Activated CD4-positive, alpha-beta T cell treated with anti-CD3 and anti-CD28 coated beads for 36 hours (primary cell): ENCODE results near the gene WFDC2. TPM values are rescaled to one million over a fixed set of nuclear protein-coding genes. Genes with fewer than 3 reads are reported as not detected.

Experiments
- ATAC-seq: fragments of 200-7000 bp; cut with Tn5 transposase; one replicate; pipeline ENCODE4 v1.10.0; 2021; ENCODE audit warnings: mild to moderate bottlenecking, moderate library complexity
- CTCF ChIA-PET: fragments of 350-600 bp; sonication (Branson Sonifier 250); formaldehyde crosslinking; loops from one replicate; lab custom pipeline; 2021; ENCODE audit warnings: antibody characterized with exemption; lab: Charles Lee
- POLR2A ChIA-PET: fragments of 350-600 bp; sonication (Branson Sonifier 250); formaldehyde crosslinking; loops from one replicate; lab custom pipeline; 2021; ENCODE audit warnings: antibody characterized with exemption, inconsistent platforms; lab: Charles Lee
- DNase-seq: peaks from one replicate; pipeline ENCODE4 v3.0.0-alpha.2; 2020
- H3K27ac Mint-ChIP-seq: one replicate; pipeline ENCODE4 v1.8.0; 2021; ENCODE audit warnings: mixed read lengths
- H3K27me3 Mint-ChIP-seq: one replicate; pipeline ENCODE4 v1.8.0; 2021; ENCODE audit warnings: mixed read lengths
- H3K36me3 Mint-ChIP-seq: one replicate; pipeline ENCODE4 v1.8.0; 2021; ENCODE audit warnings: low read depth, mixed read lengths
- H3K4me1 Mint-ChIP-seq: one replicate; pipeline ENCODE4 v1.8.0; 2021; ENCODE audit warnings: mixed read lengths
- H3K4me3 Mint-ChIP-seq: one replicate; pipeline ENCODE4 v1.8.0; 2021; ENCODE audit warnings: mild to moderate bottlenecking, moderate library complexity, mixed read lengths
- H3K9me3 Mint-ChIP-seq: one replicate; pipeline ENCODE4 v1.8.0; 2021; ENCODE audit warnings: low read depth, mixed read lengths
- intact Hi-C, 2 experiments: fragments of 100-400 bp; cut with DNase I in 1 of 2; cut with micrococcal nuclease in 1 of 2; formaldehyde crosslinking; loops; one replicate each; pipeline versions ENCODE4 v1.14.2 to v1.15.1; 2022 to 2024; cut with DNase I, micrococcal nuclease
- microRNA-seq: library from miRNA; unstranded; fragments of <30 nt; microRNA quantifications from one replicate; pipeline ENCODE4 v1.2.0, GENCODE V29; 2021; ENCODE audit warnings: borderline replicate concordance
- total RNA-seq, 2 experiments: library from RNA; stranded (reverse); gene quantifications; one replicate each; pipeline ENCODE4 v1.2.3, GENCODE V29; 2021

WFDC2 gene
- total RNA-seq, 2 experiments from 2014 or later, result 0.56 to 0.66 TPM

- Mint-ChIP-seq H3K9me3 (no peaks in the 10 kb centered on the region), H3K27ac (no peak overlapping the region), H3K27me3 (peaks cover 27% of the 10 kb centered on the region), H3K4me3 (no peak overlapping the region), H3K36me3 (no peaks in the 10 kb centered on the region), H3K4me1 (no peaks in the 10 kb centered on the region)
- ATAC-seq (no peak), DNase-seq (no peak)
- ChIA-PET CTCF (interaction anchor here (0.8 to 2.0 kb wide), 2 partner anchors 199 to 253 kb away, joined by 3 to 4 read pairs; no protein-coding TSS in a partner anchor), POLR2A (no interaction called here)
- intact Hi-C loops, result no loop called here
Measured at GRCh38 chr20:45518282-45518681, 48.7 kb downstream of the WFDC2 start.

GRCh38 chr20:45523821-45524220 is 54.3 kb downstream of the WFDC2 start:
- ATAC-seq (no peak), DNase-seq (no peak)
- ChIA-PET CTCF (interaction anchor here (1.3 kb wide), 1 partner anchor 247 kb away, joined by 5 read pairs; no protein-coding TSS in a partner anchor), POLR2A (no interaction called here)
- H3K27me3 Mint-ChIP-seq, result peaks cover 34% of the 10 kb centered on the region
- H3K4me3 Mint-ChIP-seq, result no peak overlapping the region
- no peak overlapping the region for H3K27ac Mint-ChIP-seq
- intact Hi-C loops, result no loop called here
- H3K9me3 Mint-ChIP-seq, result no peaks in the 10 kb centered on the region
- H3K4me1 Mint-ChIP-seq, result no peaks in the 10 kb centered on the region
- no peaks in the 10 kb centered on the region for H3K36me3 Mint-ChIP-seq

GRCh38 chr20:45527294-45527693 is 57.7 kb downstream of the WFDC2 start:
- intact Hi-C loops, result no loop called here
- Mint-ChIP-seq H3K9me3 (no peaks in the 10 kb centered on the region), H3K27me3 (peaks cover 35% of the 10 kb centered on the region), H3K4me1 (no peaks in the 10 kb centered on the region), H3K4me3 (no peak overlapping the region), H3K36me3 (no peaks in the 10 kb centered on the region), H3K27ac (no peak overlapping the region)
- ATAC-seq (no peak), DNase-seq (no peak)
- ChIA-PET CTCF (interaction anchor here (0.5 kb wide), 1 partner anchor 89 kb away, joined by 3 read pairs; no protein-coding TSS in a partner anchor), POLR2A (no interaction called here)

Small RNA genes lying within 50 kb of the gene (microRNA-seq; reads per million reads assigned to microRNA genes)
- gene MIR6812, result not detected

Other genes starting within 250 kb of the WFDC2 start
- gene SEMG2, start 248.4 kb upstream of the WFDC2 start, total RNA-seq, result not detected
- not detected for gene SLPI, start 215.2 kb upstream of the WFDC2 start, total RNA-seq
- gene RBPJL, start 162.9 kb upstream of the WFDC2 start, total RNA-seq, result not detected
- gene MATN4, start 161.5 kb upstream of the WFDC2 start, total RNA-seq, result under 1 TPM; 0.35 to 0.48 TPM
- gene SDC4, start 121.3 kb upstream of the WFDC2 start, total RNA-seq, result 10 to 100 TPM; 24.0 to 31.0 TPM
- 10 to 100 TPM; 16.1 to 26.1 TPM for gene SYS1, start 106.6 kb upstream of the WFDC2 start, total RNA-seq
- gene TP53TG5, start 91.4 kb upstream of the WFDC2 start, total RNA-seq, result under 1 TPM; 0.40 to 0.80 TPM
- 10 to 100 TPM; 22.4 to 30.0 TPM for gene DBNDD2, start 61.5 kb upstream of the WFDC2 start, total RNA-seq
- 10 to 100 TPM; 44.0 to 65.7 TPM for gene PIGT, start 53.6 kb upstream of the WFDC2 start, total RNA-seq
- gene SPINT3, start 45.9 kb downstream of the WFDC2 start, total RNA-seq, result not detected
- not detected for gene WFDC6, start 69.7 kb downstream of the WFDC2 start, total RNA-seq
- gene EPPIN, start 77.6 kb downstream of the WFDC2 start, total RNA-seq, result not detected
- gene WFDC8, start 109.5 kb downstream of the WFDC2 start, total RNA-seq, result not detected
- not detected for gene WFDC10A, start 160.0 kb downstream of the WFDC2 start, total RNA-seq
- gene WFDC9, start 161.5 kb downstream of the WFDC2 start, total RNA-seq, result not detected
- gene WFDC11, start 200.5 kb downstream of the WFDC2 start, total RNA-seq, result not detected
- gene WFDC13, start 232.3 kb downstream of the WFDC2 start, total RNA-seq, result not detected
- gene WFDC10B, start 235.3 kb downstream of the WFDC2 start, total RNA-seq, result not detected